GM18868 (cell line): ENCODE results near the gene DECR2.

Source experiments
- ATAC-seq: cut with Tn5 transposase; IDR thresholded peaks from one replicate; pipeline ENCODE4 v1.9.1; 2021; ENCODE audit warnings: mild to moderate bottlenecking, moderate library complexity; ENCODE audit not compliant: unreplicated experiment

Gene DECR2

GRCh38 chr16:427250-427649, 25.6 kb downstream of the DECR2 start:
- no peak for ATAC-seq

GRCh38 chr16:430904-431303, 29.2 kb downstream of the DECR2 start:
- no peak for ATAC-seq

DNA sequence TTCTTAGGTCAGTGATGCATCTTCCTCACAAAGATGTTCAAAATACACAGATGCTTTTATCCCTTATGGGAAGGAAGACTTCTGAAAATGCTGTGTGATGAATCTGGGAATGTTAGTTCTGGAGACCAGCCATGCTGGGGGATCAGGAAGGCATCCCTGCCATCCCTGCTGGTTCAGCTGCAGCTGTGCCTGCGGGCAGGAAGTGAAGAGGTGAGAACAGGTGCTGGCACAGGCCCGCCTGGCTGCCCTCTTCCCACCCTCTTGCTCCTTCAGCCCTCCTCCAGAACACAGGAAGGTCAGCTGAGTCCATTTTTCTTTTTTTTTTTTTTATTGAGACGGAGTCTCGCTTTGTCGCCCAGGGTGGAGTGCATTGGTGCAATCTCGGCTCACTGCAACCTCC, 38.9 kb downstream of the DECR2 start:
- no peak for ATAC-seq

DNA sequence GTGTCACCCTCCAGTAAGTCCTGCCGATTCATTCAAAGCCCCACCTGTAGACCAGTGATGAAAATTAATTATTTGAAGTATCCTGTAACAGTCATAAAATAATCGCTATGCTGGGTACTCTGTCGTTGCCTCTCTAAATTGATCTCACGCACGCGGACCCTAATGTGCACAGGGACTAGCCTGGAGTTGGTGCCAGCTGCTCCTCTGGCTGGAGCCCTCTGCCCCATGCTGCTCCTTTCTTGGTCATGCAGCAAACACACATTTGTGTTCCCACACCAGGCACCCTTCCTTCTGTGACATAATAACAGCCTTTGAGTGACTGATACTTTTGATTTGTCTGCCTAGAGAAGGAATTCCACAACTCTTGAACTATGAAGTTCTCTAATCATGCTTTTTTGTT, 39.8 kb downstream of the DECR2 start:
- ATAC-seq, result no peak

GRCh38 chr16:442976-443375, 41.3 kb downstream of the DECR2 start:
- ATAC-seq, result no peak

- ATAC-seq, result no peak
Measured at GRCh38 chr16:444027-444426, 42.3 kb downstream of the DECR2 start.

GRCh38 chr16:445566-445965, 43.9 kb downstream of the DECR2 start:
- ATAC-seq, result no peak

GRCh38 chr16:450385-450784, 48.7 kb downstream of the DECR2 start:
- no peak for ATAC-seq

GRCh38 chr16:450785-451512, 49.3 kb downstream of the DECR2 start:
- ATAC-seq, result no peak

DNA sequence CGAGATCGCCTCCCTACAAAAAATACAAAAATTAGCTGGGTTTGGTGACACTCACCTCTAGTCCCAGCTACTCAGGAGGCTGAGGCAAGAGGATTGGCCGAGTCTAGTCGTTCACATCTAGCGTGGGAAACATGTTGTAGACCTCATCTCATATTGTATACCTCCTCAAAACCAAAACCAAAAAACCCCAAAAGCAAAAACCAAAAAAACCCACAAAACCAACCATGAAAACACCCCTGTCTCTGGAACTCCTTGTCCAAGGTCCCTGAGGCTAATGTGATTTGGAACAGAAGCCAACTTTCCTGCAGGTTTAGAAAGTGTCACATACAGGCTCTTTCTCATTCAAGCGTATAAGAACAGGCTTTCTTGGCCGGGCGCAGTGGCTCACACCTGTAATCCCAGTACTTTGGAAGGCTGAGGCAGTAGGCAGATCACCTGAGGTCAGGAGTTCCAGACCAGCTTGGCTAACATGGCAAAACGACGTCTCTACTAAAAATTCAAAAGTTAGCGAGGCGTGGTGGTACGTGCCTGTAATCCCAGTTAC, 52.8 kb downstream of the DECR2 start:
- no peak for ATAC-seq

DNA sequence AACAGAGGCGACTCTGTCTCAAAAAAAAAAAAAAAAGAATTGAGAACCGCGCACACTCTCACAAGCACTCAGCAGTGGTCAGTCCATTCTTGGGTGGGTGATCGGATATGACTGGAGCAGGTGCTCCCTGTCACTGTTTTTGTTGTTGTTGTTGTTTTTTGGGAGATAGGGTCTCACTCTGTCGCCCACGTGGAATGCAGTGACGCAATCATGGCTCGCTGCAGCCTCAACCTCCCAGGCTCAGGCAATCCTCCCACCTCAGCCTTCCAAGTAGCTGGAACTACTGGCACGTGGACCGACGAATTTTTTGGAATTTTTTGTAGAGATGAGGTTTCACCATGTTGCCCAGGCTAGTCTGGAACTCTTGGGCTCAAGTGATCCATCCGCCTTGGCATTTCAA, 53.8 kb downstream of the DECR2 start:
- no peak for ATAC-seq

- no peak for ATAC-seq
Measured at GRCh38 chr16:456891-457483, 55.3 kb downstream of the DECR2 start.

GRCh38 chr16:457732-458400, 56.2 kb downstream of the DECR2 start:
- no peak for ATAC-seq

DNA sequence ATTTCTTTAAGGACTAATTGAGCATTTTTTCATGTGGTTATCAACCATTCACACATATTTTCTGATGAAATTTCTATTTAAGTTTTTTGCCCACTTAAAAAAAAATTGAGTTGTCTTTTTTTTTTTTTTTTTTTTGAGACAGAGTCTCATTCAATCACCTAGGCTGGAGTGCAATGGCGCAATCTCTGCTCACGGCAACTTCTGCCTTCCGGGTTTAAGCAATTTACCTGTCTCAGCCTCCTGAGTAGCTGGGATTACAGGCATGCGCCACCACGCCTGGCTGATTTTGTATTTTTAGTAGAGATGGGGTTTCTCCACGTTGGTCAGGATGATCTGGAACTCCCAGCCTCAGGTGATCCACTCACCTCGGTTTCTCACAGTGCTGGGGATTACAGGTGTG, 58.1 kb downstream of the DECR2 start:
- ATAC-seq, result no peak

DNA sequence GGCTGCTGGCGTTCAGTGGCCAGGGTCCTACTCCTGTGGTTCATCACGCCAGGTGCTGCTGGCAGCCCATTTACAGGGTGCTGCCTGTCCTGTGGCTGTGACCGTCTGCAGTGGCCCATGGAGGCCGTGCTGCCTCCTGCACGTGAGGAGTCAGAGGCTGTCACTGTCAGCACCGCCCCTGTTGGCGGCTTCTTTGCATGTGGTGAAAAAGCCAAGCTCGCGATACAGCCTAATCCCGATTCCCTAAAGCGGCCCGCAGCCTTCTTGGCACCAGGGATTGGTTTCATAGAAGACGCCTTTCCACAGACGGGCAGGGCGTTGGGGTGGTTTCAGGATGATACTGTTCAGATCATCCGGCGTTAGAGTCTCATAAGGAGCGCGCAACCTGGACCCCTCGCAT, 59.1 kb downstream of the DECR2 start:
- ATAC-seq, result no peak
